HepG2 (cell line): Measurements from ENCODE around the gene CTDNEP1. TPM values are rescaled to one million over a fixed set of nuclear protein-coding genes. Genes with fewer than 3 reads are reported as not detected.

Source experiments
- ELF3 ChIP-seq: IDR thresholded peaks from 2 replicates; pipeline ENCODE4 v1.6.1; 2016; ENCODE audit warnings: missing genetic modification reagents, missing compliant biosample characterization
- HOXA3 ChIP-seq: sonication (generic); formaldehyde crosslinking; IDR thresholded peaks from 2 replicates; pipeline ENCODE4 v1.5.0; 2020; ENCODE audit warnings: missing genetic modification reagents
- JUN ChIP-seq: sonication (generic); formaldehyde crosslinking; IDR thresholded peaks from 2 replicates; pipeline ENCODE4 v1.4.0; 2020; ENCODE audit warnings: mild to moderate bottlenecking, missing genetic modification reagents
- KLF15 ChIP-seq: sonication (generic); formaldehyde crosslinking; IDR thresholded peaks from 2 replicates; pipeline ENCODE4 v1.8.1; 2023; ENCODE audit warnings: borderline replicate concordance, mild to moderate bottlenecking, inconsistent platforms, missing genetic modification reagents, mixed read lengths
- KMT2A ChIP-seq: sonication (generic); formaldehyde crosslinking; IDR thresholded peaks from 2 replicates; pipeline ENCODE4 v1.4.0; 2020; ENCODE audit warnings: missing genetic modification reagents
- MATR3 ChIP-seq: sonication (generic); formaldehyde crosslinking; IDR thresholded peaks from 2 replicates; pipeline ENCODE4 v1.4.0; 2020; ENCODE audit warnings: missing genetic modification reagents
- MEIS2 ChIP-seq: sonication (generic); formaldehyde crosslinking; IDR thresholded peaks from 2 replicates; pipeline ENCODE4 v1.9.0; 2021; ENCODE audit warnings: mild to moderate bottlenecking, missing genetic modification reagents
- MXD4 ChIP-seq: IDR thresholded peaks from 2 replicates; pipeline ENCODE4 v1.6.1; 2016; ENCODE audit warnings: mild to moderate bottlenecking, missing biosample characterization, missing genetic modification reagents
- NFKBIZ ChIP-seq: IDR thresholded peaks from 2 replicates; pipeline ENCODE4 v1.6.1; 2018; ENCODE audit warnings: missing genetic modification reagents, missing compliant biosample characterization
- PRMT3 ChIP-seq: sonication (generic); formaldehyde crosslinking; IDR thresholded peaks from 2 replicates; pipeline ENCODE4 v1.8.1; 2022; ENCODE audit warnings: low read depth, mild to moderate bottlenecking, moderate library complexity, missing genetic modification reagents, borderline replicate concordance
- SPEN ChIP-seq: sonication (generic); formaldehyde crosslinking; IDR thresholded peaks from 2 replicates; pipeline ENCODE4 v1.5.1; 2020; ENCODE audit warnings: low read depth, mild to moderate bottlenecking, missing genetic modification reagents
- SRSF1 ChIP-seq: fragments of 200-400 bp; formaldehyde crosslinking; optimal IDR thresholded peaks from 2 replicates; pipeline ENCODE3; 2017; ENCODE audit warnings: mild to moderate bottlenecking, low read depth, low read length, moderate library complexity
- TARDBP ChIP-seq: sonication (generic); formaldehyde crosslinking; IDR thresholded peaks from 2 replicates; pipeline ENCODE4 v1.8.0; 2022; ENCODE audit warnings: mild to moderate bottlenecking, missing genetic modification reagents
- TRIM24 ChIP-seq: sonication (generic); formaldehyde crosslinking; IDR thresholded peaks from 2 replicates; pipeline ENCODE4 v1.8.0; 2022; ENCODE audit warnings: mild to moderate bottlenecking, missing genetic modification reagents
- ZBTB14 ChIP-seq: sonication (generic); formaldehyde crosslinking; IDR thresholded peaks from 2 replicates; pipeline ENCODE4 v1.4.0; 2020; ENCODE audit warnings: missing genetic modification reagents
- ZBTB7B ChIP-seq: sonication (generic); formaldehyde crosslinking; IDR thresholded peaks from 2 replicates; pipeline ENCODE4 v1.4.0; 2020; ENCODE audit warnings: missing genetic modification reagents
- ZNF17 ChIP-seq: sonication (generic); formaldehyde crosslinking; IDR thresholded peaks from 2 replicates; pipeline ENCODE4 v1.5.0; 2020; ENCODE audit warnings: mild to moderate bottlenecking, missing genetic modification reagents
- ZNF180 ChIP-seq: sonication (generic); formaldehyde crosslinking; IDR thresholded peaks from 2 replicates; pipeline ENCODE4 v1.4.0; 2020; ENCODE audit warnings: low read depth, missing genetic modification reagents, borderline replicate concordance
- ZNF281 ChIP-seq: sonication (generic); formaldehyde crosslinking; IDR thresholded peaks from 2 replicates; pipeline ENCODE4 v1.4.0; 2020; ENCODE audit warnings: missing genetic modification reagents, borderline replicate concordance
- ZNF329 ChIP-seq: sonication (generic); formaldehyde crosslinking; IDR thresholded peaks from 2 replicates; pipeline ENCODE4 v1.9.0; 2021; ENCODE audit warnings: low read depth, mild to moderate bottlenecking, missing genetic modification reagents
- ZNF496 ChIP-seq: sonication (generic); formaldehyde crosslinking; IDR thresholded peaks from 2 replicates; pipeline ENCODE4 v1.8.1; 2023; ENCODE audit warnings: mild to moderate bottlenecking, moderate library complexity, missing genetic modification reagents; ENCODE audit not compliant: insufficient replicate concordance
- ZNF672 ChIP-seq: sonication (generic); formaldehyde crosslinking; IDR thresholded peaks from 2 replicates; pipeline ENCODE4 v1.8.1; 2022; ENCODE audit warnings: missing genetic modification reagents
- polyA plus RNA-seq, 8 experiments: library from polyadenylated mRNA; depleted of rRNA in 3 of 8; stranded (reverse) in 7 of 8; unstranded in 1 of 8; fragments of >200 nt; fragmentation: Illumina TruSeq in 4 of 8; extraction: Trizol in 4 of 8; gene quantifications; 2 replicates each; pipeline versions ENCODE4 v1.2.1 to v1.2.3, GENCODE V29; 2011 to 2016; ENCODE audit warnings: low read depth in 4 of 8, missing spikeins in 1 of 8, mixed read lengths in 1 of 8; ENCODE audit not compliant: insufficient read depth in 1 of 8
- total RNA-seq, 5 experiments: library from RNA; depleted of rRNA; stranded (reverse); fragments of >200 nt; fragmentation: Illumina TruSeq; extraction: Trizol; gene quantifications; 2 replicates each; pipeline ENCODE4 v1.2.3, GENCODE V29; 2016; ENCODE audit warnings: low read depth in 1 of 5
- TF ChIP-seq, protein P1 (sequence below): sonication (generic); formaldehyde crosslinking; IDR thresholded peaks from 2 replicates; pipeline ENCODE4 v1.4.0; 2020; ENCODE audit warnings: missing genetic modification reagents
- TF ChIP-seq, protein P2 (sequence below): sonication (generic); formaldehyde crosslinking; IDR thresholded peaks from 2 replicates; pipeline ENCODE4 v1.8.1; 2022; ENCODE audit warnings: mild to moderate bottlenecking, missing genetic modification reagents

CTDNEP1 gene
- total and polyA plus RNA-seq, 2 of the 13 experiments (the other 11 are each of a cell fraction or from before 2014, with no cell fraction given): 19.8 to 118 TPM

- TF ChIP-seq ZNF672 (CRISPR knock-in tag) (no peak), KLF15 (CRISPR knock-in tag) (no peak), ZBTB7B (CRISPR knock-in tag) (no peak), JUN (CRISPR knock-in tag) (no peak), MXD4 (CRISPR knock-in tag) (no peak), HOXA3 (CRISPR knock-in tag) (no peak; the same call in 1 of the 2 replicates), ELF3 (CRISPR knock-in tag) (no peak), ZNF180 (CRISPR knock-in tag) (no peak; the same call in 1 of the 2 replicates), ZBTB14 (CRISPR knock-in tag) (no peak), MEIS2 (no peak), ZNF496 (CRISPR knock-in tag) (no peak), SRSF1 (no peak), NFKBIZ (CRISPR knock-in tag) (no peak), TRIM24 (CRISPR knock-in tag) (no peak), SPEN (CRISPR knock-in tag) (no peak; the same call in 1 of the 2 replicates), ZNF329 (CRISPR knock-in tag) (no peak), KMT2A (CRISPR knock-in tag) (no peak), ZNF281 (CRISPR knock-in tag) (peak; percentile 31; the same call in 1 of the 2 replicates), PRMT3 (CRISPR knock-in tag) (no peak), MATR3 (CRISPR knock-in tag) (no peak), TARDBP (CRISPR knock-in tag) (0 out of 2 replicates have a peak, but pooled peaks have one; percentile 39), ZNF17 (no peak)
- TF ChIP-seq, protein P1, sequence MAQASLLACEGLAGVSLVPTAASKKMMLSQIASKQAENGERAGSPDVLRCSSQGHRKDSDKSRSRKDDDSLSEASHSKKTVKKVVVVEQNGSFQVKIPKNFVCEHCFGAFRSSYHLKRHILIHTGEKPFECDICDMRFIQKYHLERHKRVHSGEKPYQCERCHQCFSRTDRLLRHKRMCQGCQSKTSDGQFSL (CRISPR knock-in tag): no peak
- TF ChIP-seq, protein P2, sequence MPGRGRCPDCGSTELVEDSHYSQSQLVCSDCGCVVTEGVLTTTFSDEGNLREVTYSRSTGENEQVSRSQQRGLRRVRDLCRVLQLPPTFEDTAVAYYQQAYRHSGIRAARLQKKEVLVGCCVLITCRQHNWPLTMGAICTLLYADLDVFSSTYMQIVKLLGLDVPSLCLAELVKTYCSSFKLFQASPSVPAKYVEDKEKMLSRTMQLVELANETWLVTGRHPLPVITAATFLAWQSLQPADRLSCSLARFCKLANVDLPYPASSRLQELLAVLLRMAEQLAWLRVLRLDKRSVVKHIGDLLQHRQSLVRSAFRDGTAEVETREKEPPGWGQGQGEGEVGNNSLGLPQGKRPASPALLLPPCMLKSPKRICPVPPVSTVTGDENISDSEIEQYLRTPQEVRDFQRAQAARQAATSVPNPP: no peak
Measured at GRCh38 chr17:7214300-7215135, 37.0 kb downstream of the CTDNEP1 start (continued).
